ENCODE data around the gene SNAPC1. TPM values are rescaled to one million over a fixed set of nuclear protein-coding genes. Genes with fewer than 3 reads are reported as not detected.

Gene SNAPC1
- total and polyA plus RNA-seq, 10 of the 15 experiments (the other 5 are each of a cell fraction or from before 2014, with no cell fraction given), result 4.5 to 12.0 (median 7.4) TPM

DNA sequence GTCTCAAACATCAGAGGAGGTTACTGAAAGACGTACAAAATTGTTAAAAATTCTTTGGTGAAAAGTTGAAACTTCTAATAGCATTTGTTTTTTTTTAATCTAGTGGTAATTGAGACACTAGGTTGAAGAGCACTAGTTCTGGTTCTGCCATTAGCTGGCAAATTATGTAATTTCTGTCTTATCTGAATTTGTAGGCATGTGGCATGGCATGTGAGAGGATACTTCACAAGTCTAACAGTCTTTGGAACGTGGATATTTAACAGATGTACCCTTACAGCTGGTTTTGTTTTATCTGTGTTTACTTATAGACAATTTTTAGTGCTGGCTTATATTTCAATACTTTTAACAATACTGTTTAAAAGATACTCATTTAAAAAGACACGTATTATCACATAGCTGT lies 6.0 kb downstream of the SNAPC1 start:
- intact Hi-C loops (cut with micrococcal nuclease; ENCODE audit: unreplicated experiment), result no loop called here
- H3K4me3 ChIP-seq, result no peak overlapping the region
- H3K36me3 ChIP-seq (ENCODE audit: control insufficient read depth in 2 of 2, insufficient read depth in 2 of 2, low read length in 1 of 2), result peaks cover 1 to 3% of the 10 kb centered on the region in 2 experiments; a peak in 3 of 4 replicates
- H2AFZ ChIP-seq (ENCODE audit: control insufficient read depth, low read depth, low read length), result no peak overlapping the region
- H3K4me2 ChIP-seq (ENCODE audit: control insufficient read depth, insufficient read depth), result no peak overlapping the region
- ChIA-PET RAD21 (ENCODE audit: unreplicated experiment) (no interaction called here), POLR2A (interaction anchor here (9.8 kb wide), 1 partner anchor 19 kb away, joined by 130 read pairs; no protein-coding TSS in a partner anchor), CTCF (interaction anchor here (1.1 to 2.0 kb wide), 3 partner anchors 11 to 307 kb away, joined by 3 to 9 read pairs (median 4); no protein-coding TSS in a partner anchor), SMC1A (ENCODE audit: uncharacterized antibody, unreplicated experiment) (interaction anchor here (1.1 to 1.3 kb wide), 3 partner anchors 17 to 52 kb away, joined by 4 to 5 read pairs (median 4); no protein-coding TSS in a partner anchor)
- BruUV-seq (replicated peaks), result no TSS peak
- no peak overlapping the region for H3K27ac ChIP-seq (ENCODE audit: control insufficient read depth, insufficient read depth)
- 96% methylated on average over 3 of the region's 3 CpGs for WGBS (ENCODE audit: insufficient coverage, insufficient replicate concordance, low lambda C conversion rate, missing lambda C conversion rate)
- H3K9ac ChIP-seq (ENCODE audit: control insufficient read depth, insufficient read depth, low read length), result no peak overlapping the region
- in situ Hi-C loops (cut with MboI), result no loop called here
- no peaks in the 10 kb centered on the region for H3K27me3 ChIP-seq (replicated peaks in 1 of 2; ENCODE audit: control insufficient read depth in 2 of 2, insufficient read depth in 2 of 2, low read length in 1 of 2)
- no peaks in the 10 kb centered on the region for H3K4me1 ChIP-seq (ENCODE audit: control insufficient read depth, insufficient read depth, low read length)
- H3K79me2 ChIP-seq (ENCODE audit: control insufficient read depth, insufficient read depth, low read length), result peaks cover 30% of the 10 kb centered on the region
- H3K9me3 ChIP-seq (replicated peaks; ENCODE audit: control insufficient read depth, insufficient read depth, low read length), result no peaks in the 10 kb centered on the region
- TF ChIP-seq, protein P1, sequence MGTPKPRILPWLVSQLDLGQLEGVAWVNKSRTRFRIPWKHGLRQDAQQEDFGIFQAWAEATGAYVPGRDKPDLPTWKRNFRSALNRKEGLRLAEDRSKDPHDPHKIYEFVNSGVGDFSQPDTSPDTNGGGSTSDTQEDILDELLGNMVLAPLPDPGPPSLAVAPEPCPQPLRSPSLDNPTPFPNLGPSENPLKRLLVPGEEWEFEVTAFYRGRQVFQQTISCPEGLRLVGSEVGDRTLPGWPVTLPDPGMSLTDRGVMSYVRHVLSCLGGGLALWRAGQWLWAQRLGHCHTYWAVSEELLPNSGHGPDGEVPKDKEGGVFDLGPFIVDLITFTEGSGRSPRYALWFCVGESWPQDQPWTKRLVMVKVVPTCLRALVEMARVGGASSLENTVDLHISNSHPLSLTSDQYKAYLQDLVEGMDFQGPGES (IDR thresholded peaks at IDR 0.05), result no peak
- no peak for TF ChIP-seq CBX3 (IDR thresholded peaks at IDR 0.05; ENCODE audit: borderline replicate concordance, low read depth)
- no peak for TF ChIP-seq YBX1 (IDR thresholded peaks at IDR 0.05)
- no peak for TF ChIP-seq ZNF207 (IDR thresholded peaks at IDR 0.05; ENCODE audit: borderline replicate concordance)
- no peak for TF ChIP-seq ZNF274 (IDR thresholded peaks at IDR 0.05; ENCODE audit: insufficient read depth, insufficient read length)
- no peak for TF ChIP-seq TCF7 (IDR thresholded peaks at IDR 0.05; ENCODE audit: borderline replicate concordance)
- TF ChIP-seq HCFC1 (IDR thresholded peaks at IDR 0.05; ENCODE audit: low read length), result no peak
- TF ChIP-seq, protein P2, sequence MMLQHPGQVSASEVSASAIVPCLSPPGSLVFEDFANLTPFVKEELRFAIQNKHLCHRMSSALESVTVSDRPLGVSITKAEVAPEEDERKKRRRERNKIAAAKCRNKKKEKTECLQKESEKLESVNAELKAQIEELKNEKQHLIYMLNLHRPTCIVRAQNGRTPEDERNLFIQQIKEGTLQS (IDR thresholded peaks at IDR 0.05; ENCODE audit: borderline replicate concordance, extremely low read depth, low read depth, low read length), result no peak
- no peak for TF ChIP-seq CBFB (IDR thresholded peaks at IDR 0.05; ENCODE audit: low read depth)
- no peak for TF ChIP-seq SIX5 (IDR thresholded peaks at IDR 0.05; ENCODE audit: low read depth, low read length, severe bottlenecking)
- TF ChIP-seq TCF12 (IDR thresholded peaks at IDR 0.05; ENCODE audit: low read depth, low read length), result no peak
- no peak for TF ChIP-seq SMARCA5 (IDR thresholded peaks at IDR 0.05)
- TF ChIP-seq FOS (IDR thresholded peaks at IDR 0.05; ENCODE audit: borderline replicate concordance, extremely low read depth, insufficient read length), result no peak
- TF ChIP-seq ATF7 (IDR thresholded peaks at IDR 0.05; ENCODE audit: low read depth), result no peak
- TF ChIP-seq MEF2B (IDR thresholded peaks at IDR 0.05; ENCODE audit: partially characterized antibody, poor library complexity, severe bottlenecking), result no peak
- TF ChIP-seq ZNF384 (IDR thresholded peaks at IDR 0.05; ENCODE audit: borderline replicate concordance, low read depth, low read length), result no peak
- TF ChIP-seq, protein P3, sequence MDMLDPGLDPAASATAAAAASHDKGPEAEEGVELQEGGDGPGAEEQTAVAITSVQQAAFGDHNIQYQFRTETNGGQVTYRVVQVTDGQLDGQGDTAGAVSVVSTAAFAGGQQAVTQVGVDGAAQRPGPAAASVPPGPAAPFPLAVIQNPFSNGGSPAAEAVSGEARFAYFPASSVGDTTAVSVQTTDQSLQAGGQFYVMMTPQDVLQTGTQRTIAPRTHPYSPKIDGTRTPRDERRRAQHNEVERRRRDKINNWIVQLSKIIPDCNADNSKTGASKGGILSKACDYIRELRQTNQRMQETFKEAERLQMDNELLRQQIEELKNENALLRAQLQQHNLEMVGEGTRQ (IDR thresholded peaks at IDR 0.05; ENCODE audit: borderline replicate concordance, low read depth, low read length), result no peak
- TF ChIP-seq, protein P4, sequence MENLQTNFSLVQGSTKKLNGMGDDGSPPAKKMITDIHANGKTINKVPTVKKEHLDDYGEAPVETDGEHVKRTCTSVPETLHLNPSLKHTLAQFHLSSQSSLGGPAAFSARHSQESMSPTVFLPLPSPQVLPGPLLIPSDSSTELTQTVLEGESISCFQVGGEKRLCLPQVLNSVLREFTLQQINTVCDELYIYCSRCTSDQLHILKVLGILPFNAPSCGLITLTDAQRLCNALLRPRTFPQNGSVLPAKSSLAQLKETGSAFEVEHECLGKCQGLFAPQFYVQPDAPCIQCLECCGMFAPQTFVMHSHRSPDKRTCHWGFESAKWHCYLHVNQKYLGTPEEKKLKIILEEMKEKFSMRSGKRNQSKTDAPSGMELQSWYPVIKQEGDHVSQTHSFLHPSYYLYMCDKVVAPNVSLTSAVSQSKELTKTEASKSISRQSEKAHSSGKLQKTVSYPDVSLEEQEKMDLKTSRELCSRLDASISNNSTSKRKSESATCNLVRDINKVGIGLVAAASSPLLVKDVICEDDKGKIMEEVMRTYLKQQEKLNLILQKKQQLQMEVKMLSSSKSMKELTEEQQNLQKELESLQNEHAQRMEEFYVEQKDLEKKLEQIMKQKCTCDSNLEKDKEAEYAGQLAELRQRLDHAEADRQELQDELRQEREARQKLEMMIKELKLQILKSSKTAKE (IDR thresholded peaks at IDR 0.05; ENCODE audit: low read depth, poor library complexity, severe bottlenecking), result no peak
- TF ChIP-seq, protein P5, sequence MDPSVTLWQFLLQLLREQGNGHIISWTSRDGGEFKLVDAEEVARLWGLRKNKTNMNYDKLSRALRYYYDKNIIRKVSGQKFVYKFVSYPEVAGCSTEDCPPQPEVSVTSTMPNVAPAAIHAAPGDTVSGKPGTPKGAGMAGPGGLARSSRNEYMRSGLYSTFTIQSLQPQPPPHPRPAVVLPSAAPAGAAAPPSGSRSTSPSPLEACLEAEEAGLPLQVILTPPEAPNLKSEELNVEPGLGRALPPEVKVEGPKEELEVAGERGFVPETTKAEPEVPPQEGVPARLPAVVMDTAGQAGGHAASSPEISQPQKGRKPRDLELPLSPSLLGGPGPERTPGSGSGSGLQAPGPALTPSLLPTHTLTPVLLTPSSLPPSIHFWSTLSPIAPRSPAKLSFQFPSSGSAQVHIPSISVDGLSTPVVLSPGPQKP (IDR thresholded peaks at IDR 0.05; ENCODE audit: low read depth, low read length), result no peak
- FAIRE-seq (no peak), DNase-seq (ENCODE audit: low read depth, low spot score) (no peak), ATAC-seq (no peak)
- H4K20me1 ChIP-seq (ENCODE audit: control insufficient read depth, insufficient read depth), result no peaks in the 10 kb centered on the region

Data from GM12878 (cell line).